GM23338 (cell line): ENCODE data around the gene ELN.

Experiments used
- CREB1 ChIP-seq: fragments of 250-450 bp; sonication (Bioruptor Pico); IDR thresholded peaks from 2 replicates; pipeline ENCODE4 v1.5.0; 2020; ENCODE audit warnings: low read depth, mild to moderate bottlenecking, moderate library complexity
- EZH2 ChIP-seq: fragments of 200-600 bp; sonication (generic); IDR thresholded peaks from one replicate; pipeline ENCODE4 v1.8.0; 2017; ENCODE audit warnings: antibody characterized with exemption, mild to moderate bottlenecking, low read depth; ENCODE audit not compliant: unreplicated experiment
- JUNB ChIP-seq: IDR thresholded peaks from one replicate; pipeline ENCODE4 v1.6.1; 2016; ENCODE audit warnings: antibody characterized with exemption; ENCODE audit not compliant: unreplicated experiment
- TF ChIP-seq, protein P1 (sequence below), 2 experiments: fragments of 200-600 bp in 1 of 2; sonication (generic) in 1 of 2; conservative IDR thresholded peaks; 2 replicates each; pipeline versions ENCODE4 v1.5.1 to v1.6.1; 2016 to 2017; ENCODE audit warnings: antibody characterized with exemption in 2 of 2, low read depth in 2 of 2, mild to moderate bottlenecking in 2 of 2, moderate library complexity in 1 of 2
- TF ChIP-seq, protein P2 (sequence below): IDR thresholded peaks from one replicate; pipeline ENCODE4 v1.6.1; 2018; ENCODE audit warnings: antibody characterized with exemption; ENCODE audit not compliant: unreplicated experiment

DNA sequence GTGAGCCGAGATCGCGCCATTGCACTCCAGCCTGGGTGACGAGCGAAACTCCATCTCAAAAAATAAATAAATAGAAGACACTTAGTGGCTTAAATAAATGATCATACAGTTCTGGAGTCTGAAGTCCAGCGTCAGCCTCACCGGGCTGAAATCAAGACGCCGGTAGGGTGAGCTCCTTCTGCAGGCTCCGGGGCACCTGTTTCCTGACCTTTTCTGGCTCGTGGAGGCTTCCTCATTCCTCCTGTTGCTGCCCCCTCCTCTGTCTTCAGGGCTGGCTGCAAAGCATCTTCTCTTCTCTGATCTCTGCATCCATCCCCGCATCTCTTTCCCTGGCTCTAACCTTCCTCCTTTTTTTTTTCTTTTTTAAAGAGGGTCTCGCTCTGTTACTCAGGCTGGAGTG lies 88.4 kb downstream of the ELN start:
- TF ChIP-seq, protein P1, sequence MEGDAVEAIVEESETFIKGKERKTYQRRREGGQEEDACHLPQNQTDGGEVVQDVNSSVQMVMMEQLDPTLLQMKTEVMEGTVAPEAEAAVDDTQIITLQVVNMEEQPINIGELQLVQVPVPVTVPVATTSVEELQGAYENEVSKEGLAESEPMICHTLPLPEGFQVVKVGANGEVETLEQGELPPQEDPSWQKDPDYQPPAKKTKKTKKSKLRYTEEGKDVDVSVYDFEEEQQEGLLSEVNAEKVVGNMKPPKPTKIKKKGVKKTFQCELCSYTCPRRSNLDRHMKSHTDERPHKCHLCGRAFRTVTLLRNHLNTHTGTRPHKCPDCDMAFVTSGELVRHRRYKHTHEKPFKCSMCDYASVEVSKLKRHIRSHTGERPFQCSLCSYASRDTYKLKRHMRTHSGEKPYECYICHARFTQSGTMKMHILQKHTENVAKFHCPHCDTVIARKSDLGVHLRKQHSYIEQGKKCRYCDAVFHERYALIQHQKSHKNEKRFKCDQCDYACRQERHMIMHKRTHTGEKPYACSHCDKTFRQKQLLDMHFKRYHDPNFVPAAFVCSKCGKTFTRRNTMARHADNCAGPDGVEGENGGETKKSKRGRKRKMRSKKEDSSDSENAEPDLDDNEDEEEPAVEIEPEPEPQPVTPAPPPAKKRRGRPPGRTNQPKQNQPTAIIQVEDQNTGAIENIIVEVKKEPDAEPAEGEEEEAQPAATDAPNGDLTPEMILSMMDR (conservative IDR thresholded peaks at IDR 0.05; ENCODE audit: low read depth in 2 of 2), result no peak
- no peak for TF ChIP-seq EZH2
- TF ChIP-seq, protein P2, sequence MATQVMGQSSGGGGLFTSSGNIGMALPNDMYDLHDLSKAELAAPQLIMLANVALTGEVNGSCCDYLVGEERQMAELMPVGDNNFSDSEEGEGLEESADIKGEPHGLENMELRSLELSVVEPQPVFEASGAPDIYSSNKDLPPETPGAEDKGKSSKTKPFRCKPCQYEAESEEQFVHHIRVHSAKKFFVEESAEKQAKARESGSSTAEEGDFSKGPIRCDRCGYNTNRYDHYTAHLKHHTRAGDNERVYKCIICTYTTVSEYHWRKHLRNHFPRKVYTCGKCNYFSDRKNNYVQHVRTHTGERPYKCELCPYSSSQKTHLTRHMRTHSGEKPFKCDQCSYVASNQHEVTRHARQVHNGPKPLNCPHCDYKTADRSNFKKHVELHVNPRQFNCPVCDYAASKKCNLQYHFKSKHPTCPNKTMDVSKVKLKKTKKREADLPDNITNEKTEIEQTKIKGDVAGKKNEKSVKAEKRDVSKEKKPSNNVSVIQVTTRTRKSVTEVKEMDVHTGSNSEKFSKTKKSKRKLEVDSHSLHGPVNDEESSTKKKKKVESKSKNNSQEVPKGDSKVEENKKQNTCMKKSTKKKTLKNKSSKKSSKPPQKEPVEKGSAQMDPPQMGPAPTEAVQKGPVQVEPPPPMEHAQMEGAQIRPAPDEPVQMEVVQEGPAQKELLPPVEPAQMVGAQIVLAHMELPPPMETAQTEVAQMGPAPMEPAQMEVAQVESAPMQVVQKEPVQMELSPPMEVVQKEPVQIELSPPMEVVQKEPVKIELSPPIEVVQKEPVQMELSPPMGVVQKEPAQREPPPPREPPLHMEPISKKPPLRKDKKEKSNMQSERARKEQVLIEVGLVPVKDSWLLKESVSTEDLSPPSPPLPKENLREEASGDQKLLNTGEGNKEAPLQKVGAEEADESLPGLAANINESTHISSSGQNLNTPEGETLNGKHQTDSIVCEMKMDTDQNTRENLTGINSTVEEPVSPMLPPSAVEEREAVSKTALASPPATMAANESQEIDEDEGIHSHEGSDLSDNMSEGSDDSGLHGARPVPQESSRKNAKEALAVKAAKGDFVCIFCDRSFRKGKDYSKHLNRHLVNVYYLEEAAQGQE, result no peak
- no peak for TF ChIP-seq JUNB
- no peak for TF ChIP-seq CREB1 (CRISPR knock-in tag)
